Measurements from ENCODE around the gene CACNA1C.

Gene CACNA1C

GRCh38 chr12:2633176-2633824 is 580.5 kb downstream of the CACNA1C start:
- ATAC-seq (ENCODE audit: insufficient read depth, low read depth): no peak
- Histone ChIP-seq H3K36me3 (ENCODE audit: insufficient read depth, low read length) (no peaks in the 10 kb centered on the region), H3K9ac (ENCODE audit: low read depth, low read length) (no peak overlapping the region), H3K27me3 (ENCODE audit: insufficient read depth, low read length, poor library complexity) (peaks cover 31% of the 10 kb centered on the region), H4K20me1 (ENCODE audit: insufficient read depth, low read length) (0 out of 2 replicates have a peak, but pooled peaks cover 2% of the 10 kb centered on the region), H3K4me3 (ENCODE audit: low read depth in 1 of 2, low read length in 2 of 2) (no peak overlapping the region), H3K4me2 (ENCODE audit: insufficient read depth, low read length) (no peak overlapping the region), H3K79me2 (ENCODE audit: insufficient read depth, low read length) (no peaks in the 10 kb centered on the region), H3K27ac (ENCODE audit: low read length) (no peak overlapping the region), H3K4me1 (ENCODE audit: insufficient read depth, low read length) (no peaks in the 10 kb centered on the region), H2AFZ (ENCODE audit: low read depth, low read length) (no peak overlapping the region), H3K9me3 (ENCODE audit: insufficient read depth, low read length, severe bottlenecking) (no peaks in the 10 kb centered on the region)
- TF ChIP-seq CTCF (IDR thresholded peaks at IDR 0.05; ENCODE audit: borderline replicate concordance, extremely low read depth, low read length, poor library complexity, severe bottlenecking) (no peak), EZH2 (IDR thresholded peaks at IDR 0.05; ENCODE audit: borderline replicate concordance, low read depth, low read length, severe bottlenecking) (no peak)
- no peak for DNase-seq

- H3K36me3 ChIP-seq (ENCODE audit: insufficient read depth, low read length): no peaks in the 10 kb centered on the region
- no peak for ATAC-seq (ENCODE audit: insufficient read depth, low read depth)
- H3K79me2 ChIP-seq (ENCODE audit: insufficient read depth, low read length): no peaks in the 10 kb centered on the region
- no peak overlapping the region for H3K27ac ChIP-seq (ENCODE audit: low read length)
- no peak overlapping the region for H3K4me2 ChIP-seq (ENCODE audit: insufficient read depth, low read length)
- H3K4me1 ChIP-seq (ENCODE audit: insufficient read depth, low read length): no peaks in the 10 kb centered on the region
- H3K4me3 ChIP-seq (ENCODE audit: low read depth in 1 of 2, low read length in 2 of 2): no peak overlapping the region
- 0 out of 2 replicates have a peak, but pooled peaks cover 2% of the 10 kb centered on the region for H4K20me1 ChIP-seq (ENCODE audit: insufficient read depth, low read length)
- H3K9me3 ChIP-seq (ENCODE audit: insufficient read depth, low read length, severe bottlenecking): no peaks in the 10 kb centered on the region
- H3K27me3 ChIP-seq (ENCODE audit: insufficient read depth, low read length, poor library complexity): peaks cover 25% of the 10 kb centered on the region
- TF ChIP-seq EZH2 (IDR thresholded peaks at IDR 0.05; ENCODE audit: borderline replicate concordance, low read depth, low read length, severe bottlenecking) (no peak), CTCF (IDR thresholded peaks at IDR 0.05; ENCODE audit: borderline replicate concordance, extremely low read depth, low read length, poor library complexity, severe bottlenecking) (no peak)
- H2AFZ ChIP-seq (ENCODE audit: low read depth, low read length): no peak overlapping the region
- H3K9ac ChIP-seq (ENCODE audit: low read depth, low read length): no peak overlapping the region
- DNase-seq: no peak
These were observed 581.0 kb downstream of the CACNA1C start for GRCh38 chr12:2633825-2634200.

- DNase-seq (no peak), ATAC-seq (ENCODE audit: insufficient read depth, low read depth) (no peak)
- Histone ChIP-seq H3K4me1 (ENCODE audit: insufficient read depth, low read length) (no peaks in the 10 kb centered on the region), H3K36me3 (ENCODE audit: insufficient read depth, low read length) (no peaks in the 10 kb centered on the region), H3K4me3 (ENCODE audit: low read depth in 1 of 2, low read length in 2 of 2) (no peak overlapping the region), H3K9ac (ENCODE audit: low read depth, low read length) (no peak overlapping the region), H4K20me1 (ENCODE audit: insufficient read depth, low read length) (0 out of 2 replicates have a peak, but pooled peaks cover 2% of the 10 kb centered on the region), H3K9me3 (ENCODE audit: insufficient read depth, low read length, severe bottlenecking) (no peaks in the 10 kb centered on the region), H3K4me2 (ENCODE audit: insufficient read depth, low read length) (no peak overlapping the region), H3K79me2 (ENCODE audit: insufficient read depth, low read length) (no peaks in the 10 kb centered on the region), H3K27ac (ENCODE audit: low read length) (no peak overlapping the region), H3K27me3 (ENCODE audit: insufficient read depth, low read length, poor library complexity) (peaks cover 23% of the 10 kb centered on the region), H2AFZ (ENCODE audit: low read depth, low read length) (no peak overlapping the region)
- TF ChIP-seq CTCF (IDR thresholded peaks at IDR 0.05; ENCODE audit: borderline replicate concordance, extremely low read depth, low read length, poor library complexity, severe bottlenecking) (no peak), EZH2 (IDR thresholded peaks at IDR 0.05; ENCODE audit: borderline replicate concordance, low read depth, low read length, severe bottlenecking) (no peak)
These were observed 581.7 kb downstream of the CACNA1C start for GRCh38 chr12:2634471-2634870.

Measured in DND-41 (cell line).